Choroid plexus epithelial cell (primary cell): ENCODE measurements around the gene C1QL4.
"Not testable (repeated sequence)": the region's sequence is repeated elsewhere in the genome, so short reads cannot be mapped to it uniquely, and the experiment has no call there.

Experiments
- DNase-seq: peaks from one replicate; pipeline ENCODE4 v3.0.0-alpha.2; 2010; ENCODE audit warnings: low read depth
- H3K4me3 ChIP-seq: 2 replicates; pipeline ENCODE4 v1.5.1; 2011; ENCODE audit warnings: low read depth, mild to moderate bottlenecking, control low read depth, low read length, moderate library complexity
- TF ChIP-seq, protein P1 (sequence below): conservative IDR thresholded peaks from 2 replicates; pipeline ENCODE4 v1.5.1; 2011; ENCODE audit warnings: low read depth, mild to moderate bottlenecking, control low read depth, inconsistent platforms, low read length, moderate library complexity

Gene C1QL4

DNA sequence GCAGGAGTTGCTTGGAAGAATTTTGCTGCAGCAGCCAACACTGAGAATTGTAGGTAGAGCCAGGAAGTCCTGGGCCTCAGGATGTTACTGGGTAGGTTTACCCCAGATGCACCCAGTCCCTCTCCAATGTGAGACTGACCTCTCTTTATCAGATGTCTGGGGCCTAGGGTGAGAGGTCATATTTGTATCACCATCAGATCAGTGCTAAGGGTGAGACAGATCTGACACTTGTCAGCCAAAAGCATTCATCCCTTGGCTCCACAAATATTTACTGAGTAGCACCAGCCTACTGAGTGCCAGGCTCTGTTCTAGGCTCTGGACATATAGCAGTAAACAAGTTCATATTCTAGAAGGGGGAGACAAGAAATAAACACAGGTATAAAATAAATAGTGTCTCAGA is 9.6 kb downstream of the C1QL4 start:
- H3K4me3 ChIP-seq = no peak overlapping the region
- TF ChIP-seq, protein P1, sequence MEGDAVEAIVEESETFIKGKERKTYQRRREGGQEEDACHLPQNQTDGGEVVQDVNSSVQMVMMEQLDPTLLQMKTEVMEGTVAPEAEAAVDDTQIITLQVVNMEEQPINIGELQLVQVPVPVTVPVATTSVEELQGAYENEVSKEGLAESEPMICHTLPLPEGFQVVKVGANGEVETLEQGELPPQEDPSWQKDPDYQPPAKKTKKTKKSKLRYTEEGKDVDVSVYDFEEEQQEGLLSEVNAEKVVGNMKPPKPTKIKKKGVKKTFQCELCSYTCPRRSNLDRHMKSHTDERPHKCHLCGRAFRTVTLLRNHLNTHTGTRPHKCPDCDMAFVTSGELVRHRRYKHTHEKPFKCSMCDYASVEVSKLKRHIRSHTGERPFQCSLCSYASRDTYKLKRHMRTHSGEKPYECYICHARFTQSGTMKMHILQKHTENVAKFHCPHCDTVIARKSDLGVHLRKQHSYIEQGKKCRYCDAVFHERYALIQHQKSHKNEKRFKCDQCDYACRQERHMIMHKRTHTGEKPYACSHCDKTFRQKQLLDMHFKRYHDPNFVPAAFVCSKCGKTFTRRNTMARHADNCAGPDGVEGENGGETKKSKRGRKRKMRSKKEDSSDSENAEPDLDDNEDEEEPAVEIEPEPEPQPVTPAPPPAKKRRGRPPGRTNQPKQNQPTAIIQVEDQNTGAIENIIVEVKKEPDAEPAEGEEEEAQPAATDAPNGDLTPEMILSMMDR = no peak
- DNase-seq = no peak

DNA sequence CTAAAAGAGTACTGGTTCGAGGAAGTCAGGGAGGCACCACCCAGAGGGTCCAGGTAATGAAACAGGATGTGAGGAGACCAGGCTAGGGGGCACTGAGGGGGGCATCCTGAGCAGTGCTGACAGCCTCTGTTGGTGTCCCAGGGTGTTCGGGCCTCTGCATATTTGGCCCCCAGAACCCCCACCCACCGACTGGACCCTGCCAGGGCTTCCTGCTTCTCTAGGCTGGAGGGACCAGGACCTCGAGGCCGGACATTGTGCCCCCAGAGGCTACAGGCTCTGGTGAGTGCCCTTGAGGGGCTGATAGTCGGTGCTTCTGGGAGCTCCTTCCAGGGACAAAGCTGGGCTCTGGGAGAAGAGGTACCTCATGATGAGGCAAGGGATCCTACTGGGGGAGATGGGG is 11.4 kb downstream of the C1QL4 start:
- no peak overlapping the region for H3K4me3 ChIP-seq
- TF ChIP-seq, protein P1 = no peak
- no peak for DNase-seq

DNA sequence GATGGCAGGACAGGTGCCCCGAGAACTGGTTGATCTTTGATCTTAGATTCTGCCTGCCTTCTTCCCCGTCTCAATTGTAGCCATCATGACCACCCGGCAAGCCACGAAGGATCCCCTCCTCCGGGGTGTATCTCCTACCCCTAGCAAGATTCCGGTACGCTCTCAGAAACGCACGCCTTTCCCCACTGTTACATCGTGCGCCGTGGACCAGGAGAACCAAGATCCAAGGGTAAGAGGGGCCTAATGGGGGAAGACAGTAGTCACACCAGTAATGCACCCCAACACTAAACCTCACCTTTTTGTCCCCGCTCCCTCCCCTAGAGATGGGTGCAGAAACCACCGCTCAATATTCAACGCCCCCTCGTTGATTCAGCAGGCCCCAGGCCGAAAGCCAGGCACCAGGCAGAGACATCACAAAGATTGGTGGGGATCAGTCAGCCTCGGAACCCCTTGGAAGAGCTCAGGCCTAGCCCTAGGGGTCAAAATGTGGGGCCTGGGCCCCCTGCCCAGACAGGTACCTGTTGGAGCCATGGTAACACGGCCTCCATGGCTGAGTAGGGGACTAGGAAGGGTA is 13.4 kb downstream of the C1QL4 start:
- DNase-seq = no peak
- peak overlapping the region; percentile 57 for H3K4me3 ChIP-seq
- TF ChIP-seq, protein P1 = no peak

DNA sequence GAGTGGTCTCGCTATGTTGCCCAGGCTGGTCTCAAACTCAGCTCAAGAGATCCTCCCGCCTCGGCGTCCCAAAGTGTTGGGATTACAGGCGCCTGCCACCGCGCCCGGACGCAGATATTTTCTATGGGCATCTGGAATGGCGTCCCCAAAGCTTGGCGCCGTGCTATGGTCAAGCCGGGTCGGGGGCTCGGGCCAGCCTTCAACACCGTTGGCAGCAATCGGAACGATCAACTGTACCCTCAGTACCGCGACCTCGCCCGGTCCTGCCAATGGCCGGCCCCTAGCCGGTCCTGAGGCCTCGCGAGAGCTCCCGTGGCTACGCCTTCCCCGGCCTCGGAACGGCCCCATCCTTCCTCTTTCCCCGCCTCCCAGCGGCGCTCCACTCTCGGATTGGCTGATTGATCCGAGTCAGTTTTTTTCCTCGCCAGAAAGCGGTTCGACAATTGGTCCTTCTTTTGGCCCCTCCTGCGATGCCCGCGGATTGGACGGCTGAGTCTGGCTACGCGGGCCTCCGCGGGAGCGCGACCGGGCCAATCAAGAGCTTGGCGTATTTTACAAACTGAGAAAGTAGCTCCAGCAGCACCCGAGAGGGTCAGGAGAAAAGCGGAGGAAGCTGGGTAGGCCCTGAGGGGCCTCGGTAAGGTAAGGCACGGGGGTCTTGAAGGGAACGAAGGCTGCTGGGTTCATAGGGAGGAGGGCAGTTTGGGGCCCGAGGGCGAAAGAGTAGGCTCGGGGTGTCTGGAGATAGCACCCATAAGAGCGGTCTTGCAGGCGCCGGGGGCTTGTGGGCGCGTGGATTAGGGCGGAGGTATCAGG is 14.1 kb downstream of the C1QL4 start, which contains the start of gene TROAP:
TROAP (plus strand) TSS at position 548 of the 816 bp plus-strand sequence. CDS start 354 bp downstream, outside the sequence.
- TF ChIP-seq, protein P1 = no peak
- H3K4me3 ChIP-seq = peak within 1 kb of the TSS; percentile 78
- peak; percentile 99 for DNase-seq

DNA sequence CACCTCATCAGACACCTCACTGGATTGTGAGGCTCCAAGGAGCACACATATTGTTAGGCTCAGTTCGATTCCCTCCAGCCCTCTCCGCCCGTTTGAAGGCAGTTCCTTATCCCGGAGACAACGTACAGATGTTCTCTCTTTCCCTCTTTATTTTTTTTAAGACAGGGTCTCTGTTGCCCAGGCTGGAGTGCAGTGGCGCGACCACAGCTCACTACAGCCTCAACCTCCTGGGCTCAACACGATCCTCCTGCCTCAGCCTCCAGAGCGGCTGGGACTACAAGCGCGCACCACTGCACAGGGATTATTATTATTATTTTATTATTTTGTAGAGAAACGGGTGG is 14.7 kb downstream of the C1QL4 start:
- peak overlapping the region; percentile 78 for H3K4me3 ChIP-seq
- DNase-seq = no peak
- TF ChIP-seq, protein P1 = no peak

DNA sequence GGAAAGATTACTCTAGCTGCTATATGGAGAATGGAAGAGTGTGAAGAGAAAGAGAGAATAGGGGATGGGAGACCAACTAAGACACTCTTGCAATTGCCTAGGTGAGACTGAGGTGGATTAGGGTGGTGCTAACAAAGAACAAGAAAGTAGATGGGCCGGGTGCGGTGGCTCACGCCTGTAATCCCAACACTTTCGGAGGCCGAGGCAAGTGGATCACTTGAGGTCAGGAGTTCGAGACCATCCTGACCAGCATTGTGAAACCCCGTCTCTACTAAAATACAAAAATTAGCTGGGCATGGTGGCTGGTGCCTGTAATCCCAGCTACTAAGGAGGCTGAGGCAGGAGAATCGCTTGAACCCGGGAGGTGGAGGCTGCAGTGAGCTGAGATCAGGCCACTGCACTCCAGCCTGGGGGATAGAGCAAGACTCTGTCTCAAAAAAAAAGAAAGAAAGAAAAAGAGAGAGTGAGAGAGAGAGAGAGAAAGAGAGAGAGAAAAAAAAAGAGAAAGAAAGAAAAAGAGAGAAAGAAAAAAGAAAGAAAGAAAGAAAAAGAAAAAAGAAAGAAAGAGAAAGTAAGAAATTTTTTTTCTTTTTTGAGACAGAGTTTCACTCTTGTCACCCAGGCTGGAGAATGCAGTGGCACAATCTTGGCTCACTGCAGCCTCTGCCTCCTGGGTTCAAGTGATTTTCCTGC is 16.4 kb downstream of the C1QL4 start:
- DNase-seq = not testable (repeated sequence)

DNA sequence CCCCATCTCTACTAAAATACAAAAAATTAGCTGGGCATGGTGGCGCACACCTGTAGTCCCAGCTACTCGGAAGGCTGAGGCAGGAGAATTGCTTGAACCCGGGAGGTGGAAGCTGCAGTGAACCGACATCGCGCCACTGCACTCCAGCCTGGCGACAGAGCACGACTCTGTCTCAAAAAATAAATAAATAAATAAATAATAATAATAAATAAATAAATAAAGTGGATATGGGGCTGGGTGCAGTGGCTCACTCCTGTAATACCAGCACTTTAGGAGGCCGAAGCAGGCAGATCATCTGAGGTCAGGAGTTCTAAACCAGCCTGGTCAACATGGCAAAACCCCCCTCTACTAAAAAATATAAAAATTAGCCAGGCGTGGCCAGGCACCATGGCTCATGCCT is 19.9 kb downstream of the C1QL4 start:
- DNase-seq, H3K4me3 ChIP-seq: not testable (repeated sequence)

More for the DNA sequence above, 16.4 kb downstream of the C1QL4 start:
- H3K4me3 ChIP-seq = not testable (repeated sequence)
